Fibroblast of pulmonary artery (primary cell): ENCODE data around the gene PNPLA7.

ENCODE experiments used
- DNase-seq: peaks from one replicate; pipeline ENCODE4 v3.0.0-alpha.2; 2010; ENCODE audit warnings: low read depth
- H3K4me3 ChIP-seq: replicated peaks from 2 replicates; pipeline ENCODE4 v1.5.1; 2011; ENCODE audit warnings: low read depth, mild to moderate bottlenecking, control low read depth, low read length, moderate library complexity
- TF ChIP-seq, protein P1 (sequence below): IDR thresholded peaks from 2 replicates; pipeline ENCODE4 v1.5.1; 2011; ENCODE audit warnings: mild to moderate bottlenecking, control low read depth, low read length, inconsistent platforms; ENCODE audit errors: missing control alignments

PNPLA7 gene

DNA sequence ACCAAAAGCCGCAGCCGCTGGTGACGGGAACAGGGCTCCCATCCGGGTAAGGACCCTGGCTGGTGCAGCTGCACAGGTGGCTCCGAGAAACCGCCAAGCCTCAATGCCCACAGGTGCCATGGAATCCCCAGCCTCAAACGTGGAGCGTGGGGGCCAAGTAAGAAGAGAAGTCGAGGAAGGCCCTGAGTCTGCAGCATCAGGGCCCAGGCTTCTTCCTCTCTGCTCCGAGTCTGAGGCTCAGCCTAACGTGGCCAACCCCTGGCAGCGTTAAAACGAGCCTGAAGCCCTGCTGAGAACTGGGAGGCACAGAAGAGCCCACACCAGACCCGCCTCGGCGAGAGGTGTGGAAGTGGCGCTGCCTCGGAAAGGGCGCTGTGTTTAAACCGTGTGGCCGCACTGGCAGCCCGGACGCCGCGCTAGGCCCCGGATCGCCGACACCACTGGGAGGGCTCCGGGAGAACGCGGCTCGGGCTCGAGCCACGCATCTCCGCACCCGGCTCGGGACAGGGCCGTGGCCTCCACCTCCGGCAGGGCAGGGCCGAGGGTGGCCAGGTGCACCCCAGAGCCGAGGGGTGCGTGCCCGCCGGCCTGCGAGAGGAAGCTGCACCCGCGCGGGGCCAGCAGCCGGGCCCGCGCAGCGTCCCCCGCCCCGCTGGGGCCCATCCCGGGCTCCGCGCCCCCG is 39.4 kb upstream of the PNPLA7 start:
- TF ChIP-seq, protein P1, sequence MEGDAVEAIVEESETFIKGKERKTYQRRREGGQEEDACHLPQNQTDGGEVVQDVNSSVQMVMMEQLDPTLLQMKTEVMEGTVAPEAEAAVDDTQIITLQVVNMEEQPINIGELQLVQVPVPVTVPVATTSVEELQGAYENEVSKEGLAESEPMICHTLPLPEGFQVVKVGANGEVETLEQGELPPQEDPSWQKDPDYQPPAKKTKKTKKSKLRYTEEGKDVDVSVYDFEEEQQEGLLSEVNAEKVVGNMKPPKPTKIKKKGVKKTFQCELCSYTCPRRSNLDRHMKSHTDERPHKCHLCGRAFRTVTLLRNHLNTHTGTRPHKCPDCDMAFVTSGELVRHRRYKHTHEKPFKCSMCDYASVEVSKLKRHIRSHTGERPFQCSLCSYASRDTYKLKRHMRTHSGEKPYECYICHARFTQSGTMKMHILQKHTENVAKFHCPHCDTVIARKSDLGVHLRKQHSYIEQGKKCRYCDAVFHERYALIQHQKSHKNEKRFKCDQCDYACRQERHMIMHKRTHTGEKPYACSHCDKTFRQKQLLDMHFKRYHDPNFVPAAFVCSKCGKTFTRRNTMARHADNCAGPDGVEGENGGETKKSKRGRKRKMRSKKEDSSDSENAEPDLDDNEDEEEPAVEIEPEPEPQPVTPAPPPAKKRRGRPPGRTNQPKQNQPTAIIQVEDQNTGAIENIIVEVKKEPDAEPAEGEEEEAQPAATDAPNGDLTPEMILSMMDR = no peak
- peak; percentile 20 for DNase-seq
- H3K4me3 ChIP-seq = peak overlapping the region; percentile 61

DNA sequence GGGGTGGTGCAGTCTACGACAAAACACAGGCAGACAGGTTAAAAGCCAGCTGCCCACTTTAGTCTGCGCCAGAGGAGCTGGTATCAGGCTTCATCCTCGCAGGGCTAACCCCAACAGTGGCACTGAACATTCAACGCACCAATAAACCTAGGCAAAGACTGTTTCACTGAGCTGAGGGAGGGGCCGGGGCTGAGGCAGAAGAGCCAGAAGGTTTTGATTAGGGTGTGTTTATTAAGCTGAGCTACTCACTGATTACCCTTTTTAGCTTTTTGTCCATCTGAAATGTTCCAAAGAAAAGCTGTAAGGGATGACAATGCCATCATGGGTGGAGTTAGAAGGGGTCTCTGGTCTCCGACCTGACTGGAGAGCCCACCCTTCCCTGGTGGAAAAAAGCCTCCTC is 38.7 kb upstream of the PNPLA7 start:
- no peak for DNase-seq
- TF ChIP-seq, protein P1 = no peak
- peak overlapping the region; percentile 61 for H3K4me3 ChIP-seq

DNA sequence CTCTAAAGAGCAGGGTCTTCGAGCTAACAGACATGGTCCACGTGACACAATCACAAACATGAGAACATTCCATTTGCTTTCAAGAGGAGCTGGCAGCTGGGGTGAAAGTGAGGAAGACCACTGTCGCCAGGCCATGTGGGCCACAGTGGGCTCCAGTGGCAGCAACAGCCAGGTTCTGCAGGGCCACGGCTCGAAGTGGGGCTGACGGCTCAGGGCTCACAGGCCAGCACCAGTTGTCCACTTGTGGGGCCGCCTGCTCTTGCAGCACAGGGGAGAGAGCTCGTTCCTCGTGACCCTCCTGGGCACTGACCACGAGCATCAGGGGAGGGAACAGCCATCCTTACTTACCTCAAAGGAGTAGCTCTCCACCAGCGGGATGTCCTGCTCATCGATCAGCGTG is 38.1 kb upstream of the PNPLA7 start:
- no peak overlapping the region for H3K4me3 ChIP-seq
- TF ChIP-seq, protein P1 = no peak
- no peak for DNase-seq

DNA sequence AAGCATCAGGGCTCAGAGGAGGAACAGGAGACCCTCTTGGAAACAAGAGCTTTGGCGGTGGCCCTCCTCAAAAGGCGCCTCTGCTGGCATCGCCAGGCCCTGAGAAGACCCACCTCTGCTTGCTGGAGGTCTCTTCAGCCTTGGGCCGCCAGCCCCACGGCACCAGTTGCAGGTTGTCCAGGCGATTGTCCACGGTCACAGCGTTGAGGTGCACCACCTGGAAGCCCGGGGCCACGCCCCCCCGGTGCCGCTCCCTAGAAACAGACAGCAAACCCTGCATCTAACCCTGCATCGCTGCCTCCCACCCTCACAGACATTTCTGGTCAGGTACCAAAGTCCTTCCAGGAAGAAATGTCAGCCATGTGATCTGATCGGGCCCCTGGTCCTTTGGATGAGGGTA is 36.7 kb upstream of the PNPLA7 start:
- no peak overlapping the region for H3K4me3 ChIP-seq
- TF ChIP-seq, protein P1 = no peak
- DNase-seq = no peak

DNA sequence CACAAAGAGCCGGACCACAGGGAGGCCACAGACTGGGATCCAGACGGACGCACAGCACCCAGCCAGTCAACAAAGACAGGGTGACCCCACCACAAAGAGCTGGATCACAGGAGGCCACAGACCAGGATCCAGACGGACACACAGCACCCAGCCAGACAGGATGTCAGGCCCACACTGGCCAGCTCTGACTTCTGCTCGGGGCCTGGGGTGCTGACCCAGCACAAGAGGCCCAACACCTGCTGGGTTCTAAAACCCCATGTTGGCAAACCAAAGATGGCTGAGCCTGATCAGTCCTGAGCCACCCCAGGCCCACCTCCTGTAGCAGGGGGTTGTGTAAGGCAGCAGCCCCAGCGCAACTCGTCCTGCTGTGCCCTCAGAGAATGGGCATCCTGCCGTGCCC is 33.8 kb upstream of the PNPLA7 start:
- TF ChIP-seq, protein P1 = no peak
- H3K4me3 ChIP-seq = no peak overlapping the region
- DNase-seq = no peak

DNA sequence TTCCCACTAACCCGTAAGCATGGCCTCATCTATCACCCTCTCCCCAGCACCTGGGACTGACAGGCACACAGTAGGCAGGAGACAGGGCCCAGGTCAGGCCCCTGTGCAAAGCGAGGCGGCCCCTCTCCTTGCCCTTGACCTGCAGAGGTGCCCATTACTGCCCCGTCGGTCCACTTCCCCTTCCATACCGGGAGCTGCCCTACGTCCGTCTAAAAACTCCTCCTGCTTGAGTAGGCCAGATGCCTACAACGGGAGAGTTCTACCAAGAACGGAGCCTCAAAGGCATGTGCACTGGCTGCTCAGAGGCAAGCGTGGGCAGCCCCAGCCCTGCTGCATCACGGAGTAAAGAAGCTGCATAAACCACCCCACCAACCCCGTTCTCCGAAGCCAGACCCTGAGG is 33.1 kb upstream of the PNPLA7 start:
- DNase-seq = no peak
- TF ChIP-seq, protein P1 = no peak
- H3K4me3 ChIP-seq = no peak overlapping the region

DNA sequence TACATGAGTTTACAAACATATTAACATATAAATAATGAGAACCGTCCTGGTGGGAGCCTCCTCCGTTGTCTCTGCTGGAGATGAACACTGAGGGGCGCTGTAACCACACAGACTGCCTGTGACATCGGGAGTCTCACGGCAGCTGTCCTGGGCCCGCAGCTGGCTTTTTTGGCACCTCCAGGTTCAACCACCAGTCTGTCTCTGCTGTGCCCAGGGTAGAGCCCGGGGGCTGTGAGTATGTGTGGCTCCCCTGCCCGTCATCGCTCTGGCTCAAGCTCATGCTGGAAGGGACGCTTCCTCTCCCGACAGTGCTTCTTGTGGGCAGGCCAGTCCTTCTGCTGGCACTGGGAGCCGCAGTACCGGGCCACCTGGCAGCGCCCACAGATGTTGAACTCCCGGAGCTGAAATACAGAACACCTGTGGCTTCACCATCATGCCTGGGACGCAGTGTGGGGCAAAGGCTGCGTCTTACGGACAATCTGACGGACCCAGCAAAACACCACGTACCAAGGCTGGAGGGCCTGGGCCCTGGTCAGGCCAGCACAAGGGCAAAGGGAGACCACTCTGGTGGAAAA is 32.2 kb upstream of the PNPLA7 start:
- TF ChIP-seq, protein P1 = peak; percentile 13
- peak; percentile 24 for DNase-seq
- H3K4me3 ChIP-seq = no peak overlapping the region
